Renal cortex interstitium (tissue), 11 donors: ENCODE results near the gene PKDCC. TPM values are rescaled to one million over a fixed set of nuclear protein-coding genes. Genes with fewer than 3 reads are reported as not detected.
A peak's percentile ranks its signal among the peaks of the same experiment; 100 is the strongest.
"Not testable (repeated sequence)": the region's sequence is repeated elsewhere in the genome, so short reads cannot be mapped to it uniquely, and the experiment has no call there.

Experiments used
- DNase-seq, 11 donors: peaks; one replicate each; pipeline ENCODE4 v3.0.0-alpha.2; 2013; ENCODE audit warnings: low read depth in 9 of 11, low spot score in 4 of 11; ENCODE audit errors: extremely low read depth in 1 of 11
- polyA plus RNA-seq, 3 donors: library from polyadenylated mRNA; unstranded; fragments of 120-200 nt; gene quantifications; one replicate each; pipeline ENCODE4 v1.2.1, GENCODE V29; 2013; ENCODE audit not compliant: insufficient read length in 3 of 3

Gene PKDCC
- polyA plus RNA-seq, 3 donors = 334 to 451 (median 363) TPM

- DNase-seq = no peak
These were observed 7.1 kb downstream of the PKDCC start for GRCh38 chr2:42054714-42055430.

GRCh38 chr2:42055573-42056514, 8.0 kb downstream of the PKDCC start:
- DNase-seq = peak in 2 of 11 donors; percentile 72 to 78

- no peak for DNase-seq
These were observed 9.5 kb downstream of the PKDCC start for GRCh38 chr2:42057159-42057901.

GRCh38 chr2:42057902-42058450, 10.2 kb downstream of the PKDCC start:
- no peak for DNase-seq

DNA sequence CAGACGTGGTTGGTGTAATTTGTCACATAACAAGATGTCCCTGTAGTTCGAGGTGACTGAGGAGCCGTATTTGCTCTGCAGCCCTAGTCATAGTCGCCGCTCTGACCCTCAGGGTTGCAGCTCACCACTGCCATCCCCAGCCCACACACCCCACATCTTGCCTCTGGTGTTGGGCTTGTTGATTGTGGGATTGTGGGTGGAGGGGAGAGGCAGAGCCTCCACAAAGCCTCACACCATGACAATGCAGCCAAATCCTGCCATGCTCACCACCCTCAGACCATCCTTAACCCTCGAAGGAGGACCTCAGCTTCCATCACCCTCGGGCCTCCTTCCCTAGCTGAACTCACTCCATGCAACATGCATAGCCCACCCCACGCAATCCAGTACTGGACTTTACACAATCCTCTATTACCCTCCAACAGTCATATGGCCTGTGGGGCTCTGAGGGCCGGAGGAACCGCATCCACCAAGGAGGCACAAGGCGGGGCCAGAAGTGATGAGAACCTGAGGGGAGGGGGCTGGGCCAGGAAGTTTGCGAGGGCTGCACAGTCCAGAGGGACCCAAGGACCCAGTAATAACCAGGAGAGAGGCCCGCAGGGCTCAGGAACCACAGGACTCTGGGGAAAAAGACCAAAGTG, 11.6 kb downstream of the PKDCC start:
- DNase-seq = no peak

GRCh38 chr2:42060028-42060427, 12.2 kb downstream of the PKDCC start:
- DNase-seq = no peak

DNA sequence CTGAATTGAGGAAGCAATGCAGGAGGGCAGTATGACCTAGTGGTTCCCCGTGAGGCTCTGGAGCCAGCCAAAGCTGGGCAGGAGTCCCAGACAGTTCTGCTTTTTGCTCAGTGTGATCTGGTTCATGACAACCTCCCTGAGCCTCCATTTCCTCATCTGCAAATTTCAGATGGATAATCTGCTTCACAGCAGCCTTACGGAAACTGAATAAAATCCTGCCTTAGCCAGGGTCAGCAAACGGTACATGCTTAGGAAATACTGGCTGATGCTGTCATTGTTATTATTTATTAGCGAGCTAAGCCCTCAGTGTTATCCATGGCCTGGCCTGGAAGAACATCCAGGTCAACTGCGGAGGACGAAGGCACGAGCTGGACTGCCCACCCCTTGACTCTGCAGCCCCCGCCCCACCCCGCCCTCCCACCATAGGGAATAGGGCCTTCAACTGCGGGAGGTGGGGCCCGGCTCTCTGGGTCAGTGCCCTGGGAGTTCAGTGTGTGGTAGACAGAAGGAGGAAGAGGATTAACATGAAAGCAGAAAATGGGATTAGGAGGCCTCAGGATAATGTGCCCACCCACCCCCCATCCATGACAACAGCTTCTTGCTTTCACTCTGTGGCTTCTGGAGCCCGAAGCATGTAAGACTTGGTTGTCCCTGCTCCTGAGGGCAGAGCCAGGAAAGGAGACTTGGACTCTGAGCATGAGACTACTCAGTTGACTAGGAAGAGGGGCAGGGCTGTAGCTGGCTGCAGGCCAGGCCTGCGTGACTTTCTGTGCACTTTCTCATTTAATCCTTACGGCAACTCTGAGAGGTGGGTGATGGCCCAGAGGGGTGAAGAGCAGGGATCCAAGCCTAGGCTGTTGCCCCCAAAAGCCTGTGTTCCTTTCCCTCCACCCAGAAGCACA, 13.1 kb downstream of the PKDCC start:
- no peak for DNase-seq

GRCh38 chr2:42061839-42062238, 14.0 kb downstream of the PKDCC start:
- DNase-seq = no peak

- no peak for DNase-seq
These were observed 15.8 kb downstream of the PKDCC start for GRCh38 chr2:42063431-42064171.

DNA sequence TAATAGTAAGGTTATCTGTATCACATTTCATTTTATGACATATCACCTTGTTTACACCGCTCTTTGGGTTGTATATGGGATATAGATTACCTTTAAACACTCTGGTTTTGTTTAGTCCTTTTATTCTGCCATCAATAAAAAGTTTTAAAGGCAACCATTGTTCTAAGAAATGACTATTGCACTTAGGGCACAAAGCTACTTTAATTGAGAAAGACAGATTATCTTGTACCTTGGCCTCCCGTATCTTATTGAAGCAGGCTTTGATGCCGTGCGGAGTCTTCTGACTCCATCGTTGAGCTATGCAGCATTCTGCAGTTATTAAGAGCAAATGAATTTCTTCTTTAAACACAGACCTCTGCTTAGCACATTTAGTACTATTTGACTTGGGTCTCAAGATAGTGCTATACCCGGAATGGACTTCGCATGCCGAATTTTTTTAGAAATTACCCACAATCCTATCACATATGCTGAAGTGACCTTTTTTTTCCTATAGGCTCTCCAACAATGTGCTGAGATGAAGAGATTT, 16.7 kb downstream of the PKDCC start:
- no peak for DNase-seq

GRCh38 chr2:42065753-42066152, 17.9 kb downstream of the PKDCC start:
- DNase-seq = not testable (repeated sequence)

- not testable (repeated sequence) for DNase-seq
These were observed 19.2 kb downstream of the PKDCC start for GRCh38 chr2:42067001-42067400.

GRCh38 chr2:42067521-42067920, 19.7 kb downstream of the PKDCC start:
- DNase-seq = no peak

DNA sequence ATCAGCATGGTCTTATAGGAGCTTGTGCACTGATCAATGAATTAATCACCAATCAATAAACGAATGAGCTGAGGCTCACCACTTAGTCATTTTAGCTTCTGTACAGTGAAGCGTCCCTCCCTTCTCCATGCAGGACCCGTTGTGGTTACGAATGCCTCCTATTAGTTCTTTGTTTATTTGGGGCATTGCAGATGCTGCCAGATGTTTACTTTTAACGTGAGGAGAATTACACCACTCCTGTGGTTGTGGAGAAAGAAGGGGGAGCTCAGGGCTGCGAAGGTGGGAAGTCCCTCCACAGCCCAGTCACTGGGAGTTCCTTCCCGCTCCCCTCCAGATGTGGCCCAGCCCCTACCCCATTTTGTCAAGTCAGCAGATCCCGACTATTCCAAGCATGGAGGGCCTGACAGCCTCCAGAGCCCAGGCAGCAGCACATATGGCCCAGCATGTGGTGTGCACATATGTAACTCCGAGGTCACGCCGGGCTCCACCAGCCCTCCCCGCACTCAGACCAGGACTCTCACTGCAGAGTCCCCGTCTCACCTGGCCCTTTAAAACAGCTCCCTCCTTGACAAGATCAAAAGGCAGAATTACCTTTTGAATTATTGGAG, 20.9 kb downstream of the PKDCC start:
- DNase-seq = no peak

- no peak for DNase-seq
These were observed 21.7 kb downstream of the PKDCC start for GRCh38 chr2:42069568-42069967.

- DNase-seq = no peak
These were observed 24.0 kb downstream of the PKDCC start for GRCh38 chr2:42071791-42072190.
